ENCODE results near the gene FER1L5.

The FER1L5 gene

GRCh38 chr2:96669539-96670215 is 27.1 kb downstream of the FER1L5 start:
- no peak overlapping the region for H3K27ac ChIP-seq (ENCODE audit: low read depth, low read length)
- H3K36me3 ChIP-seq (ENCODE audit: control insufficient read depth in 5 of 5, insufficient read depth in 5 of 5, low read length in 5 of 5): no peaks in the 10 kb centered on the region
- H3K4me1 ChIP-seq (ENCODE audit: control insufficient read depth in 5 of 5, insufficient read depth in 5 of 5, low read length in 5 of 5): no peaks in the 10 kb centered on the region
- H3K27me3 ChIP-seq (ENCODE audit: control insufficient read depth in 5 of 5, insufficient read depth in 4 of 5, low read length in 5 of 5): no peaks in the 10 kb centered on the region
- H3K9ac ChIP-seq (ENCODE audit: low read length in 5 of 5): no peak overlapping the region
- H3K4me3 ChIP-seq (ENCODE audit: low read depth in 1 of 5, low read length in 5 of 5): no peak overlapping the region
- H3K9me3 ChIP-seq (ENCODE audit: control insufficient read depth in 5 of 5, low read length in 5 of 5): peaks cover 0 to under 1% (median 0%) of the 10 kb centered on the region in 5 donors

- Histone ChIP-seq H3K4me3 (ENCODE audit: low read depth in 1 of 5, low read length in 5 of 5) (no peak overlapping the region), H3K9ac (ENCODE audit: low read length in 5 of 5) (no peak overlapping the region)
Measured at GRCh38 chr2:96679848-96680247, 37.3 kb downstream of the FER1L5 start.

GRCh38 chr2:96680561-96681141 is 38.1 kb downstream of the FER1L5 start:
- Histone ChIP-seq H3K27me3 (ENCODE audit: control insufficient read depth in 5 of 5, insufficient read depth in 4 of 5, low read length in 5 of 5) (peaks cover 0 to 18% (median 5%) of the 10 kb centered on the region in 5 donors), H3K4me1 (ENCODE audit: control insufficient read depth in 5 of 5, insufficient read depth in 5 of 5, low read length in 5 of 5) (peaks cover 0 to 7% (median 4%) of the 10 kb centered on the region in 5 donors), H3K27ac (ENCODE audit: low read depth, low read length) (no peak overlapping the region), H3K9me3 (ENCODE audit: control insufficient read depth in 5 of 5, low read length in 5 of 5) (no peaks in the 10 kb centered on the region), H3K9ac (ENCODE audit: low read length in 5 of 5) (no peak overlapping the region), H3K36me3 (ENCODE audit: control insufficient read depth in 5 of 5, insufficient read depth in 5 of 5, low read length in 5 of 5) (no peaks in the 10 kb centered on the region), H3K4me3 (ENCODE audit: low read depth in 1 of 5, low read length in 5 of 5) (no peak overlapping the region)

More at GRCh38 chr2:96679848-96680247, 37.3 kb downstream of the FER1L5 start:
- Histone ChIP-seq H3K9me3 (ENCODE audit: control insufficient read depth in 5 of 5, low read length in 5 of 5) (no peaks in the 10 kb centered on the region), H3K27me3 (ENCODE audit: control insufficient read depth in 5 of 5, insufficient read depth in 4 of 5, low read length in 5 of 5) (peaks cover 0 to 10% (median 5%) of the 10 kb centered on the region in 5 donors), H3K27ac (ENCODE audit: low read depth, low read length) (no peak overlapping the region), H3K4me1 (ENCODE audit: control insufficient read depth in 5 of 5, insufficient read depth in 5 of 5, low read length in 5 of 5) (peaks cover 0 to 2% (median 0%) of the 10 kb centered on the region in 5 donors), H3K36me3 (ENCODE audit: control insufficient read depth in 5 of 5, insufficient read depth in 5 of 5, low read length in 5 of 5) (no peaks in the 10 kb centered on the region)

GRCh38 chr2:96681540-96681939 is 39.0 kb downstream of the FER1L5 start:
- Histone ChIP-seq H3K4me1 (ENCODE audit: control insufficient read depth in 5 of 5, insufficient read depth in 5 of 5, low read length in 5 of 5) (peaks cover 0 to 10% (median 7%) of the 10 kb centered on the region in 5 donors), H3K27me3 (ENCODE audit: control insufficient read depth in 5 of 5, insufficient read depth in 4 of 5, low read length in 5 of 5) (peaks cover 0 to 25% (median 10%) of the 10 kb centered on the region in 5 donors), H3K9me3 (ENCODE audit: control insufficient read depth in 5 of 5, low read length in 5 of 5) (no peaks in the 10 kb centered on the region), H3K36me3 (ENCODE audit: control insufficient read depth in 5 of 5, insufficient read depth in 5 of 5, low read length in 5 of 5) (no peaks in the 10 kb centered on the region), H3K9ac (ENCODE audit: low read length in 5 of 5) (no peak overlapping the region), H3K27ac (ENCODE audit: low read depth, low read length) (no peak overlapping the region), H3K4me3 (ENCODE audit: low read depth in 1 of 5, low read length in 5 of 5) (no peak overlapping the region)

- Histone ChIP-seq H3K9ac (ENCODE audit: low read length in 5 of 5) (no peak overlapping the region), H3K36me3 (ENCODE audit: control insufficient read depth in 5 of 5, insufficient read depth in 5 of 5, low read length in 5 of 5) (no peaks in the 10 kb centered on the region), H3K4me1 (ENCODE audit: control insufficient read depth in 5 of 5, insufficient read depth in 5 of 5, low read length in 5 of 5) (peaks cover 0 to 10% (median 7%) of the 10 kb centered on the region in 5 donors), H3K27me3 (ENCODE audit: control insufficient read depth in 5 of 5, insufficient read depth in 4 of 5, low read length in 5 of 5) (peaks cover 0 to 25% (median 10%) of the 10 kb centered on the region in 5 donors), H3K4me3 (ENCODE audit: low read depth in 1 of 5, low read length in 5 of 5) (no peak overlapping the region), H3K9me3 (ENCODE audit: control insufficient read depth in 5 of 5, low read length in 5 of 5) (no peaks in the 10 kb centered on the region), H3K27ac (ENCODE audit: low read depth, low read length) (no peak overlapping the region)
Measured at GRCh38 chr2:96683307-96683706, 40.7 kb downstream of the FER1L5 start.

- Histone ChIP-seq H3K27ac (ENCODE audit: low read depth, low read length) (no peak overlapping the region), H3K9me3 (ENCODE audit: control insufficient read depth in 5 of 5, low read length in 5 of 5) (no peaks in the 10 kb centered on the region), H3K9ac (ENCODE audit: low read length in 5 of 5) (no peak overlapping the region), H3K36me3 (ENCODE audit: control insufficient read depth in 5 of 5, insufficient read depth in 5 of 5, low read length in 5 of 5) (no peaks in the 10 kb centered on the region), H3K4me3 (ENCODE audit: low read depth in 1 of 5, low read length in 5 of 5) (no peak overlapping the region), H3K4me1 (ENCODE audit: control insufficient read depth in 5 of 5, insufficient read depth in 5 of 5, low read length in 5 of 5) (peaks cover 0 to 10% (median 7%) of the 10 kb centered on the region in 5 donors), H3K27me3 (ENCODE audit: control insufficient read depth in 5 of 5, insufficient read depth in 4 of 5, low read length in 5 of 5) (peaks cover 0 to 25% (median 10%) of the 10 kb centered on the region in 5 donors)
Measured at GRCh38 chr2:96683972-96684820, 41.6 kb downstream of the FER1L5 start.

- no peak overlapping the region for H3K27ac ChIP-seq (ENCODE audit: low read depth, low read length)
- no peak overlapping the region for H3K4me3 ChIP-seq (ENCODE audit: low read depth in 1 of 5, low read length in 5 of 5)
- no peaks in the 10 kb centered on the region for H3K9me3 ChIP-seq (ENCODE audit: control insufficient read depth in 5 of 5, low read length in 5 of 5)
- H3K27me3 ChIP-seq (ENCODE audit: control insufficient read depth in 5 of 5, insufficient read depth in 4 of 5, low read length in 5 of 5): peaks cover 0 to 25% (median 10%) of the 10 kb centered on the region in 5 donors
- no peaks in the 10 kb centered on the region for H3K36me3 ChIP-seq (ENCODE audit: control insufficient read depth in 5 of 5, insufficient read depth in 5 of 5, low read length in 5 of 5)
- peaks cover 0 to 10% (median 7%) of the 10 kb centered on the region in 5 donors for H3K4me1 ChIP-seq (ENCODE audit: control insufficient read depth in 5 of 5, insufficient read depth in 5 of 5, low read length in 5 of 5)
- H3K9ac ChIP-seq (ENCODE audit: low read length in 5 of 5): no peak overlapping the region
Measured at GRCh38 chr2:96684883-96685576, 42.5 kb downstream of the FER1L5 start.

GRCh38 chr2:96685577-96686459 is 43.3 kb downstream of the FER1L5 start:
- Histone ChIP-seq H3K36me3 (ENCODE audit: control insufficient read depth in 5 of 5, insufficient read depth in 5 of 5, low read length in 5 of 5) (no peaks in the 10 kb centered on the region), H3K27me3 (ENCODE audit: control insufficient read depth in 5 of 5, insufficient read depth in 4 of 5, low read length in 5 of 5) (peaks cover 0 to 25% (median 10%) of the 10 kb centered on the region in 5 donors), H3K27ac (ENCODE audit: low read depth, low read length) (no peak overlapping the region), H3K4me1 (ENCODE audit: control insufficient read depth in 5 of 5, insufficient read depth in 5 of 5, low read length in 5 of 5) (peaks cover 0 to 10% (median 7%) of the 10 kb centered on the region in 5 donors), H3K9me3 (ENCODE audit: control insufficient read depth in 5 of 5, low read length in 5 of 5) (no peaks in the 10 kb centered on the region), H3K9ac (ENCODE audit: low read length in 5 of 5) (no peak overlapping the region), H3K4me3 (ENCODE audit: low read depth in 1 of 5, low read length in 5 of 5) (no peak overlapping the region)

- H3K4me3 ChIP-seq (ENCODE audit: low read depth in 1 of 5, low read length in 5 of 5): no peak overlapping the region
- H3K4me1 ChIP-seq (ENCODE audit: control insufficient read depth in 5 of 5, insufficient read depth in 5 of 5, low read length in 5 of 5): peaks cover 0 to 10% (median 7%) of the 10 kb centered on the region in 5 donors
- H3K9me3 ChIP-seq (ENCODE audit: control insufficient read depth in 5 of 5, low read length in 5 of 5): no peaks in the 10 kb centered on the region
- H3K27me3 ChIP-seq (ENCODE audit: control insufficient read depth in 5 of 5, insufficient read depth in 4 of 5, low read length in 5 of 5): peaks cover 0 to 25% (median 10%) of the 10 kb centered on the region in 5 donors
- no peak overlapping the region for H3K27ac ChIP-seq (ENCODE audit: low read depth, low read length)
- no peaks in the 10 kb centered on the region for H3K36me3 ChIP-seq (ENCODE audit: control insufficient read depth in 5 of 5, insufficient read depth in 5 of 5, low read length in 5 of 5)
- no peak overlapping the region for H3K9ac ChIP-seq (ENCODE audit: low read length in 5 of 5)
Measured at GRCh38 chr2:96687266-96687665, 44.7 kb downstream of the FER1L5 start.

All from subcutaneous abdominal adipose tissue (tissue), 5 donors.